Smooth muscle cell (in vitro differentiated cells): ENCODE results near the gene MORN1. TPM values are rescaled to one million over a fixed set of nuclear protein-coding genes. Genes with fewer than 3 reads are reported as not detected.

Source experiments
- DNase-seq: peaks from one replicate; lab custom pipeline; 2025; ENCODE audit not compliant: unreplicated experiment; lab: John Stamatoyannopoulos, UW
- H2AFZ ChIP-seq: fragments of 200-600 bp; sonication (generic); 2 replicates; pipeline ENCODE4 v1.6.0; 2016; ENCODE audit warnings: antibody characterized with exemption, low read depth, mild to moderate bottlenecking
- H3F3A ChIP-seq: fragments of 200-600 bp; sonication (generic); 2 replicates; pipeline ENCODE4 v1.6.0; 2017; ENCODE audit warnings: antibody characterized with exemption, low read depth
- H3K27ac ChIP-seq: fragments of 200-600 bp; sonication (generic); 2 replicates; pipeline ENCODE4 v1.5.1; 2016; ENCODE audit warnings: low read depth, mild to moderate bottlenecking
- H3K27me3 ChIP-seq: fragments of 200-600 bp; sonication (generic); 2 replicates; pipeline ENCODE4 v1.6.1; 2016; ENCODE audit warnings: low read depth, mild to moderate bottlenecking
- H3K36me3 ChIP-seq: fragments of 200-600 bp; sonication (generic); 2 replicates; pipeline ENCODE4 v1.5.1; 2016; ENCODE audit warnings: low read depth
- H3K4me1 ChIP-seq: fragments of 200-600 bp; sonication (generic); 2 replicates; pipeline ENCODE4 v1.5.1; 2016; ENCODE audit warnings: low read depth
- H3K4me2 ChIP-seq: fragments of 200-600 bp; sonication (generic); 2 replicates; pipeline ENCODE4 v1.6.0; 2016; ENCODE audit warnings: mild to moderate bottlenecking
- H3K4me3 ChIP-seq: fragments of 200-600 bp; sonication (generic); 2 replicates; pipeline ENCODE4 v1.5.1; 2016; ENCODE audit warnings: mild to moderate bottlenecking
- H3K79me2 ChIP-seq: fragments of 200-600 bp; sonication (generic); 2 replicates; pipeline ENCODE4 v1.6.0; 2016; ENCODE audit warnings: low read depth, mild to moderate bottlenecking
- H3K9ac ChIP-seq: fragments of 200-600 bp; sonication (generic); 2 replicates; pipeline ENCODE4 v1.6.0; 2016; ENCODE audit warnings: low read depth
- H3K9me3 ChIP-seq: fragments of 200-600 bp; sonication (generic); replicated peaks from 2 replicates; pipeline ENCODE4 v1.5.1; 2016; ENCODE audit warnings: low read depth
- H4K20me1 ChIP-seq: fragments of 200-600 bp; sonication (generic); 2 replicates; pipeline ENCODE4 v1.6.0; 2016; ENCODE audit warnings: low read depth
- CTCF ChIP-seq: fragments of 200-600 bp; sonication (generic); IDR thresholded peaks from 2 replicates; pipeline ENCODE4 v1.5.1; 2017; ENCODE audit warnings: borderline replicate concordance, mild to moderate bottlenecking, antibody characterized with exemption; ENCODE audit not compliant: insufficient read depth, poor library complexity, severe bottlenecking
- WGBS: methylation state at CpG from one replicate; pipeline ENCODE4 v1.1.7; 2016; ENCODE audit warnings: low lambda C conversion rate; 5-methylcytosine and 5-hydroxymethylcytosine counted together
- polyA plus RNA-seq: library from polyadenylated mRNA; unstranded; fragments of >200 nt; fragmentation: Nextera tagmentation; extraction: Ambion mirVana; gene quantifications from 2 replicates; pipeline ENCODE4 v1.2.1, GENCODE V29; 2016
- total RNA-seq: library from RNA; depleted of rRNA; stranded (reverse); fragments of >200 nt; gene quantifications from 2 replicates; pipeline ENCODE4 v1.2.3, GENCODE V29; 2014

MORN1 gene
- total and polyA plus RNA-seq, 2 experiments from 2014 or later = 4.9 to 6.2 TPM

- H3K4me1 ChIP-seq = no peaks in the 10 kb centered on the region
- no peaks in the 10 kb centered on the region for H3K36me3 ChIP-seq
- no peaks in the 10 kb centered on the region for H3F3A ChIP-seq
- no peak overlapping the region for H3K4me2 ChIP-seq
- 95% methylated on average over 11 of the region's 13 CpGs for WGBS
- no peak for TF ChIP-seq CTCF
- no peak overlapping the region for H3K9ac ChIP-seq
- no peaks in the 10 kb centered on the region for H3K27me3 ChIP-seq
- H2AFZ ChIP-seq = no peak overlapping the region
- no peak overlapping the region for H3K27ac ChIP-seq
- no peak overlapping the region for H3K4me3 ChIP-seq
- no peak for DNase-seq
- H3K9me3 ChIP-seq = no peaks in the 10 kb centered on the region
- no peaks in the 10 kb centered on the region for H3K79me2 ChIP-seq
- no peaks in the 10 kb centered on the region for H4K20me1 ChIP-seq
These were observed 33.3 kb downstream of the MORN1 start for GRCh38 chr1:2358072-2358471.

- no peak overlapping the region for H2AFZ ChIP-seq
- TF ChIP-seq CTCF = no peak
- H3K36me3 ChIP-seq = no peaks in the 10 kb centered on the region
- H3K9me3 ChIP-seq = no peaks in the 10 kb centered on the region
- 93% methylated on average over 35 of the region's 37 CpGs for WGBS
- H4K20me1 ChIP-seq = no peaks in the 10 kb centered on the region
- H3K9ac ChIP-seq = no peak overlapping the region
- no peaks in the 10 kb centered on the region for H3K4me1 ChIP-seq
- no peak overlapping the region for H3K4me3 ChIP-seq
- H3K4me2 ChIP-seq = no peak overlapping the region
- H3K27ac ChIP-seq = no peak overlapping the region
- no peaks in the 10 kb centered on the region for H3K27me3 ChIP-seq
- H3F3A ChIP-seq = no peaks in the 10 kb centered on the region
- no peak for DNase-seq
- H3K79me2 ChIP-seq = no peaks in the 10 kb centered on the region
These were observed 34.2 kb downstream of the MORN1 start for GRCh38 chr1:2356911-2357845.

- H3K27ac ChIP-seq = no peak overlapping the region
- no peaks in the 10 kb centered on the region for H3K36me3 ChIP-seq
- TF ChIP-seq CTCF = no peak
- no peaks in the 10 kb centered on the region for H3K27me3 ChIP-seq
- no peak overlapping the region for H3K9ac ChIP-seq
- 93% methylated on average over 15 of the region's 15 CpGs for WGBS
- H3F3A ChIP-seq = no peaks in the 10 kb centered on the region
- no peak overlapping the region for H3K4me2 ChIP-seq
- no peak overlapping the region for H2AFZ ChIP-seq
- H4K20me1 ChIP-seq = no peaks in the 10 kb centered on the region
- no peak overlapping the region for H3K4me3 ChIP-seq
- H3K4me1 ChIP-seq = no peaks in the 10 kb centered on the region
- DNase-seq = no peak
- no peaks in the 10 kb centered on the region for H3K9me3 ChIP-seq
- no peaks in the 10 kb centered on the region for H3K79me2 ChIP-seq
These were observed 35.0 kb downstream of the MORN1 start for GRCh38 chr1:2356401-2356800.
